PFSK-1 (cell line): ENCODE data around the gene CFD.

Experiments used
- FOXP2 ChIP-seq: optimal IDR thresholded peaks from 2 replicates; pipeline ENCODE3; 2011; ENCODE audit warnings: borderline replicate concordance, control low read depth, inconsistent platforms; ENCODE audit not compliant: insufficient read depth; ENCODE audit errors: extremely low read length, extremely low read depth
- POLR2AphosphoS5 ChIP-seq: IDR thresholded peaks from 2 replicates; pipeline ENCODE4 v1.6.1; 2012; ENCODE audit warnings: low read depth, mild to moderate bottlenecking, control low read depth, low read length, moderate library complexity
- SIN3A ChIP-seq: IDR thresholded peaks from 2 replicates; pipeline ENCODE4 v1.6.1; 2012; ENCODE audit warnings: mild to moderate bottlenecking, low read length, moderate library complexity, borderline replicate concordance; ENCODE audit not compliant: insufficient read depth
- TAF1 ChIP-seq: IDR thresholded peaks from 2 replicates; pipeline ENCODE4 v1.6.1; 2012; ENCODE audit warnings: low read length, control low read depth, borderline replicate concordance; ENCODE audit not compliant: insufficient read depth
- TF ChIP-seq, protein P1 (sequence below), 2 experiments: IDR thresholded peaks; 2 replicates each; pipeline versions ENCODE4 v1.6.1 to v1.8.0; 2011 to 2012; ENCODE audit warnings: low read depth in 2 of 2, low read length in 2 of 2, control low read depth in 1 of 2, inconsistent platforms in 1 of 2, mild to moderate bottlenecking in 1 of 2, moderate library complexity in 1 of 2; ENCODE audit not compliant: insufficient read depth in 1 of 2

The CFD gene

DNA sequence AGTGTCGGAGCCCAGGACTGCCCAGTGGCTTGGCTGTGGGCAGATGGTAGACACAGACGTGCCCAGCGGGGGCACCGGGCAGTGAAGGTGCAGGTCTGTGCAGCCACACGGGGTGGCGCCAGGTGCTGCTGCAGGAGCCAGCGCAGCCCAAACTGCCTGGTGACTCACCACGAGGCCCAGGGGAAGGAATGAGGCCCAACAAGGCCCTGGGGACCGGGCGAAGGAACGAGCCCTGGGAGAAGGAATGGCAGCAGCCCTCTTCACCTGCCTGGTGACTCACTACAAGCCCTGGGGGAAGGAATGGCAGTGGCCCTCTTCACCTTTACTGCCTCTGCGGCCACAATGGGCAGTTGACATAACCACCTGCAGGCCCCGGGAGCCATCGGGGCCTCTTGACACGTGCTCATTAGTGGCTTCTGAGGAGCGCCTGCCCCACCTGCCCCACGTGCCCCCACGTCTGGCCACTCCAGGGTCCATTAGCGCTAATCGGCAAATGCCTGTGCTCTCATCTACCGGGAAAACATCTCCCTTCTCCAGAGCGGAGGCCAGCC lies 24.3 kb downstream of the CFD start:
- TF ChIP-seq POLR2AphosphoS5, result no peak
- TF ChIP-seq SIN3A, result no peak
- TF ChIP-seq, protein P1, sequence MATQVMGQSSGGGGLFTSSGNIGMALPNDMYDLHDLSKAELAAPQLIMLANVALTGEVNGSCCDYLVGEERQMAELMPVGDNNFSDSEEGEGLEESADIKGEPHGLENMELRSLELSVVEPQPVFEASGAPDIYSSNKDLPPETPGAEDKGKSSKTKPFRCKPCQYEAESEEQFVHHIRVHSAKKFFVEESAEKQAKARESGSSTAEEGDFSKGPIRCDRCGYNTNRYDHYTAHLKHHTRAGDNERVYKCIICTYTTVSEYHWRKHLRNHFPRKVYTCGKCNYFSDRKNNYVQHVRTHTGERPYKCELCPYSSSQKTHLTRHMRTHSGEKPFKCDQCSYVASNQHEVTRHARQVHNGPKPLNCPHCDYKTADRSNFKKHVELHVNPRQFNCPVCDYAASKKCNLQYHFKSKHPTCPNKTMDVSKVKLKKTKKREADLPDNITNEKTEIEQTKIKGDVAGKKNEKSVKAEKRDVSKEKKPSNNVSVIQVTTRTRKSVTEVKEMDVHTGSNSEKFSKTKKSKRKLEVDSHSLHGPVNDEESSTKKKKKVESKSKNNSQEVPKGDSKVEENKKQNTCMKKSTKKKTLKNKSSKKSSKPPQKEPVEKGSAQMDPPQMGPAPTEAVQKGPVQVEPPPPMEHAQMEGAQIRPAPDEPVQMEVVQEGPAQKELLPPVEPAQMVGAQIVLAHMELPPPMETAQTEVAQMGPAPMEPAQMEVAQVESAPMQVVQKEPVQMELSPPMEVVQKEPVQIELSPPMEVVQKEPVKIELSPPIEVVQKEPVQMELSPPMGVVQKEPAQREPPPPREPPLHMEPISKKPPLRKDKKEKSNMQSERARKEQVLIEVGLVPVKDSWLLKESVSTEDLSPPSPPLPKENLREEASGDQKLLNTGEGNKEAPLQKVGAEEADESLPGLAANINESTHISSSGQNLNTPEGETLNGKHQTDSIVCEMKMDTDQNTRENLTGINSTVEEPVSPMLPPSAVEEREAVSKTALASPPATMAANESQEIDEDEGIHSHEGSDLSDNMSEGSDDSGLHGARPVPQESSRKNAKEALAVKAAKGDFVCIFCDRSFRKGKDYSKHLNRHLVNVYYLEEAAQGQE (IDR thresholded peaks at IDR 0.05; ENCODE audit: insufficient read depth in 1 of 2, low read depth in 2 of 2, low read length in 2 of 2), result no peak
- no peak for TF ChIP-seq FOXP2
- no peak for TF ChIP-seq TAF1

- TF ChIP-seq SIN3A (no peak), FOXP2 (no peak), TAF1 (no peak), POLR2AphosphoS5 (no peak)
- TF ChIP-seq, protein P1 (IDR thresholded peaks at IDR 0.05; ENCODE audit: insufficient read depth in 1 of 2, low read depth in 2 of 2, low read length in 2 of 2), result no peak
Measured at GRCh38 chr19:884420-885211, 25.2 kb downstream of the CFD start.

- TF ChIP-seq, protein P1 (IDR thresholded peaks at IDR 0.05; ENCODE audit: insufficient read depth in 1 of 2, low read depth in 2 of 2, low read length in 2 of 2), result no peak
Measured at GRCh38 chr19:885536-886224, 26.2 kb downstream of the CFD start.

DNA sequence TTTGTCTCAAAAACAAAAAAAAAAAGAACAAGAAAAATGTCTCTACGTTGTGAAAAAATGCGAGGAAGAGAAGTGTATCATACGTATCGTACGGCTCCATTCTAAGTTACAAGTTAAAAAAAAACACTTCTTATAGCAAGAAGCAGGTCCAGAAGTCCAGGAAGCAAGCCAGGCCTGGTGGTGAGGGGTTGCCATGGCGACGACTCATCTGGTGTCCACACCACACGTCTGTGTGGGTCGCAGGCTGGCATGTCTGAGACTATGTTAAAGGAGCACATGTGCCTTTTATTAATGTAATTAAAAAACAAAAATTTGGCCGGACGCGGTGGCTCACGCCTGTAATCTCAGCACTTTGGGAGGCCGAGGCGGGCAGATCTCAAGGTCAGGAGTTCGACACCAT lies 27.6 kb downstream of the CFD start:
- TF ChIP-seq POLR2AphosphoS5 (no peak), FOXP2 (no peak), SIN3A (no peak), TAF1 (no peak)
- TF ChIP-seq, protein P1 (IDR thresholded peaks at IDR 0.05; ENCODE audit: insufficient read depth in 1 of 2, low read depth in 2 of 2, low read length in 2 of 2), result no peak
